Omental fat pad (tissue), 4 donors: Measurements from ENCODE around the gene CCDC148. TPM values are rescaled to one million over a fixed set of nuclear protein-coding genes. Genes with fewer than 3 reads are reported as not detected.

ENCODE experiments used
- ATAC-seq: fragments of 150-250 bp; one replicate; pipeline ENCODE4 v1.9.1; 2016; ENCODE audit warnings: mild to moderate bottlenecking, moderate library complexity; ENCODE audit not compliant: low FRiP score
- DNase-seq: peaks from one replicate; pipeline ENCODE4 v3.0.0-alpha.2; 2019; ENCODE audit warnings: low spot score
- CTCF ChIP-seq, 3 donors: fragments of 450-650 bp; IDR thresholded peaks; one replicate each; pipeline ENCODE4 v1.5.1; 2016 to 2017; ENCODE audit warnings: antibody characterized with exemption in 3 of 3, mild to moderate bottlenecking in 3 of 3, moderate library complexity in 2 of 3
- total RNA-seq, 4 donors: library from RNA; depleted of rRNA; stranded (reverse); fragments of >200 nt; gene quantifications; one replicate each; pipeline ENCODE4 v1.1.0, GENCODE V29; 2016

CCDC148 gene
- total RNA-seq, 4 donors from 2014 or later = 0.48 TPM; not detected in 3

GRCh38 chr2:158395166-158395565 lies 61.4 kb downstream of the CCDC148 start:
- DNase-seq (no peak), ATAC-seq (no peak)
- TF ChIP-seq CTCF (IDR thresholded peaks at IDR 0.05) = no peak

- DNase-seq (no peak), ATAC-seq (no peak)
- no peak for TF ChIP-seq CTCF (IDR thresholded peaks at IDR 0.05)
Measured at GRCh38 chr2:158394453-158394852, 62.1 kb downstream of the CCDC148 start.

- TF ChIP-seq CTCF (IDR thresholded peaks at IDR 0.05) = no peak
- ATAC-seq = no peak
- no peak for DNase-seq
Measured at GRCh38 chr2:158393886-158394285, 62.7 kb downstream of the CCDC148 start.

GRCh38 chr2:158392687-158393086 lies 63.9 kb downstream of the CCDC148 start:
- ATAC-seq (no peak), DNase-seq (no peak)
- no peak for TF ChIP-seq CTCF (IDR thresholded peaks at IDR 0.05)

- ATAC-seq (no peak), DNase-seq (no peak)
- no peak for TF ChIP-seq CTCF (IDR thresholded peaks at IDR 0.05)
Measured at GRCh38 chr2:158391876-158392275, 64.7 kb downstream of the CCDC148 start.

- no peak for ATAC-seq
- no peak for TF ChIP-seq CTCF (IDR thresholded peaks at IDR 0.05)
- DNase-seq = no peak
Measured at GRCh38 chr2:158391361-158391760, 65.2 kb downstream of the CCDC148 start.

- ATAC-seq = no peak
- no peak for DNase-seq
- TF ChIP-seq CTCF (IDR thresholded peaks at IDR 0.05) = no peak
Measured at GRCh38 chr2:158388159-158388558, 68.4 kb downstream of the CCDC148 start.
